GM18526 (cell line): ENCODE results near the gene PTPRN2.

Experiments
- POLR2A ChIP-seq: IDR thresholded peaks from 3 replicates; pipeline ENCODE4 v1.6.1; 2011; ENCODE audit not compliant: insufficient read length; ENCODE audit errors: extremely low read depth

Gene PTPRN2

GRCh38 chr7:158240801-158241200 is 346.8 kb downstream of the PTPRN2 start:
- TF ChIP-seq POLR2A, result no peak

GRCh38 chr7:158239290-158239981 is 348.2 kb downstream of the PTPRN2 start:
- TF ChIP-seq POLR2A, result no peak

GRCh38 chr7:158238616-158239289 is 348.9 kb downstream of the PTPRN2 start:
- TF ChIP-seq POLR2A, result no peak

GRCh38 chr7:158237672-158238335 is 349.8 kb downstream of the PTPRN2 start:
- TF ChIP-seq POLR2A, result no peak

GRCh38 chr7:158236400-158236799 is 351.2 kb downstream of the PTPRN2 start:
- TF ChIP-seq POLR2A, result no peak

- TF ChIP-seq POLR2A, result no peak
These were observed 351.8 kb downstream of the PTPRN2 start for GRCh38 chr7:158235862-158236261.

- TF ChIP-seq POLR2A, result no peak
These were observed 357.7 kb downstream of the PTPRN2 start for GRCh38 chr7:158229945-158230344.

- TF ChIP-seq POLR2A, result no peak
These were observed 358.6 kb downstream of the PTPRN2 start for GRCh38 chr7:158228986-158229385.

- no peak for TF ChIP-seq POLR2A
These were observed 359.5 kb downstream of the PTPRN2 start for GRCh38 chr7:158228131-158228530.

- no peak for TF ChIP-seq POLR2A
These were observed 360.2 kb downstream of the PTPRN2 start for GRCh38 chr7:158227258-158227984.

- TF ChIP-seq POLR2A, result no peak
These were observed 371.4 kb downstream of the PTPRN2 start for GRCh38 chr7:158216198-158216597.

- no peak for TF ChIP-seq POLR2A
These were observed 378.2 kb downstream of the PTPRN2 start for GRCh38 chr7:158209435-158209834.

GRCh38 chr7:158206341-158206740 is 381.3 kb downstream of the PTPRN2 start:
- TF ChIP-seq POLR2A, result no peak

- no peak for TF ChIP-seq POLR2A
These were observed 383.2 kb downstream of the PTPRN2 start for GRCh38 chr7:158204453-158204852.

GRCh38 chr7:158194365-158194900 is 393.2 kb downstream of the PTPRN2 start:
- TF ChIP-seq POLR2A, result no peak

- TF ChIP-seq POLR2A, result no peak
These were observed 394.2 kb downstream of the PTPRN2 start for GRCh38 chr7:158193446-158193845.

- no peak for TF ChIP-seq POLR2A
These were observed 394.7 kb downstream of the PTPRN2 start for GRCh38 chr7:158192956-158193355.
